ENCODE measurements around the gene FHL2.
"Not testable (repeated sequence)": the region's sequence is repeated elsewhere in the genome, so short reads cannot be mapped to it uniquely, and the experiment has no call there.

Gene FHL2

DNA sequence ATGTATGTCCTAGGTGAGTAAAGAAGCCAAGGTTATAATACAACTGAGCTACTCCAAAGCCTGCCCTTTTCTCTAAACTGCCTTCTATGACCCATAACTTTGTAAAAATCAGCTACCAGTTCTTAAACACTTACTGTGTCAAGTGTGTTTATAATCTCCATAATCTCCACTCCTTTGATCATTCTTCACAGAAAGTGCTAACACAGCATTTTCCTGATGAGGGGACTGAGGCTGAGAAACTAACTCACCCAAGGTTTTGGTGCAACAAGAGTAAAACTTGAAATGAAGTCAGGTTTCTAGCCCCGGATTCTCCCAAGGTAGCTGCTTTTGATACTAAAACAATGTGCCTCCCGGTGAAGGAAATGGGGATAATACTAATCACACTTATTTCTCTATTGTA, 63.4 kb downstream of the FHL2 start:
- DNase-seq = no peak

DNA sequence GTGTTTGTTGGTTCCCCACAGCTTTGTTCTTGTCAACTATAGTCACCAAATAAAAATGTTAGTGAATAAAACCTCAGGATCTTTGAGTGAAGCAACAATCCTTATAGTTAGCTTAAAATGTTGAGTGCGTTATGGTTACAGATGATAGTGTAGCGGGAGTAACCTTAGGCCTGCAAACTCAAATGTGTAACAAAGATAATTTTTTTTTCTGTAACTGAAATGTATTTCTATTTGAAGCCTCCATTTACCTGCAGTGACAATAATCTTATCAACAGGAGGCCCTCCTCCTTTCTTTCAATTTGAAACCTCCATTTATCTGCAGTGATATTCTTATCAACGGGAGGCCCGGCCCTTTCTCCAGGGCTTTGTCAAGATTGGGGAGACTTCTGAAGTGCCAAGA, 64.6 kb downstream of the FHL2 start:
- DNase-seq = no peak

DNA sequence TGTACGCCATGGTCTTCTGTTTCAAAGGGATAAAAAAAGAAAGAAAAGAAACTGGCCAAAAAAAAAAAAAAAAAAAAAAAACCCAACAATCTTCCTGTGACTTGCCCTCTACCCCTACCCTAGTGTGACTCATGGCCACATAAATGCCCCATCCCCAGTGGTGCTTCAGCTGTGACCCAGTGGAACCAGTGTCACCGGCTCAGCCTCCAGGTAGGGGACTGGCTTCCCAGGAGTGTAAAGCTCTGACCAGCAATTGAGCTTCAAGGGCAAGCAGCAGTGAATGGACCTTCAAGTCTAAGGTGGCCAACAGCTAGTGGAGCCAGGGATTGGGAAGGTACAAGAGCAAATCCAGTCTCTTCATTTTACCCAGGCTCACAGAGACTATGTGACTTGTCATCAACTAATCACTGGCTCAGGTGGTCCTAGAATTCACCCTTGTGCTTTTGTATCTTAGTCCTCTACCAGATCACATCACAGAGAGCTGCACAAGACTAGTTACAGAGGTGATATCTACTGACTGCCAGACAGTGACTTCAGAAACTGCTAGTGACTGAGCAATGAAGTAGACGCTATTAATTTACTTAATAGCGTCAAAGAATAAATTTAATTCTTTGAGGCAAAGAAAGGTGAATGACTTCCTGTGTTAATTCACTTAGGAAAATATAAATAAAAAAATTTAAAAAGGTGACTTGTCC, 68.0 kb downstream of the FHL2 start:
- no peak for DNase-seq

DNA sequence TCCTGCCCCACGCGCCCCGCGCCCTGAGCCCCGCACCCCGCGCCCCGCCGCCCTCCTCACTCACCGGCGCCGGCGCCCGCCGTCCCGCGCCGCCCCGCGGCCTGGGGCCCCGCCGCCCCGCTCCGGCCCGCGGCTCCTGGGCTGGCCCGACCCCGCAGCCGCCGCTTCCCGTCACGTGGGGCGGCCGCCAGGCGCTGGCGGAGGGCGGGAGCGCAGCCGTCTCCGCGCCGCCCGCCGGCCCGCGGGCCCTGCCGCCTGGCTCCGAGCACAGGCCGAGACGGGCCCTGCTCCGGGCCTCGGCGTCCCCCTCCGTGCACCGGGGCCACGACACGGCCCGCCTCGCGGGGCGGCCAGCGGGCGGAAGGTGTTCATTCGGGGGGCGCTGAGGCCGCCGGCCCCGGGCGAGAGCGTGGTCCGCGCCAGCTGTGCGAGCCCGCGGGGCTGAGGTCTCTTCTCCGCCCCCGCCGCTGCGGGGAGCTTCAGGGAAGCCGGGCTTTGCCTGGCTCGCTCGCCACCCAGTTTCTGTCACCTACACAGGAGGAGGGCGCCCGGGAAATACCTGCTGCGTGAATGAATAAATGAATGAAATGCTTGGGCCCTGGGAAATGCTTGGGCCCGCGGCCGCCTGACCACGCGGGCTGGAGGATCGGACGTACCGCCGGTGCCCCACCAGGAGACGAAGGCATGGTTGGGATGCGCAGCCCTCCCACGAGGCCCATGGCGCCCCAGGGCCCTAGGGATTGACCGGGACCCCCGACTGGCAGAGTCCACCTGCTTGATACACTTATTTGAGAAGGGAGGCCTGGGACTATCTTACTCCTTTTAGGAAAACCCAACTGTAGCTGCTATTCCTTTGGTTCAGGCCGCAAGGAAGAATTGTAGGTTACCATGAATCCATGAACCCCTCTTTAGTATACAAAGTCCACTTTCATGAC, 69.0 kb downstream of the FHL2 start, which contains the start of gene TGFBRAP1:
Gene TGFBRAP1 (minus strand): TSS at position 175 of the 935 bp plus-strand sequence. CDS start 21,434 bp downstream, outside the sequence.
- DNase-seq = peak; percentile 71

DNA sequence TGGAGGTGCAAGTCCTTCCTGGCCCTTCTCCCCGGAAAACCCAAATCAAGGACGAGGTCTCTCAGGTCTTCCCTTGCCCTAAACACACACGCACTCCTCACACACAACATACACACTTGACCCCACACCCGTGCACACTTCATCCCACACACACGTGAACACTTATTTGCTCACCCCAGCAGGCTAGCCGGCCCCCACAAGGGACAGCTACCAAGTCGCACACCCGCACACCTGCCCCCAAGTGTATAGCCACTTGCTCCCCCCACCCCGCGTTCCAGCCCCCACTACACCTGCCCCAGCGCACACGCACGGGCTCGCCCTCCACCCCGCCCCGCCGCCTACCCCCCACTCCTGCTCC, 69.7 kb downstream of the FHL2 start:
- DNase-seq = no peak

DNA sequence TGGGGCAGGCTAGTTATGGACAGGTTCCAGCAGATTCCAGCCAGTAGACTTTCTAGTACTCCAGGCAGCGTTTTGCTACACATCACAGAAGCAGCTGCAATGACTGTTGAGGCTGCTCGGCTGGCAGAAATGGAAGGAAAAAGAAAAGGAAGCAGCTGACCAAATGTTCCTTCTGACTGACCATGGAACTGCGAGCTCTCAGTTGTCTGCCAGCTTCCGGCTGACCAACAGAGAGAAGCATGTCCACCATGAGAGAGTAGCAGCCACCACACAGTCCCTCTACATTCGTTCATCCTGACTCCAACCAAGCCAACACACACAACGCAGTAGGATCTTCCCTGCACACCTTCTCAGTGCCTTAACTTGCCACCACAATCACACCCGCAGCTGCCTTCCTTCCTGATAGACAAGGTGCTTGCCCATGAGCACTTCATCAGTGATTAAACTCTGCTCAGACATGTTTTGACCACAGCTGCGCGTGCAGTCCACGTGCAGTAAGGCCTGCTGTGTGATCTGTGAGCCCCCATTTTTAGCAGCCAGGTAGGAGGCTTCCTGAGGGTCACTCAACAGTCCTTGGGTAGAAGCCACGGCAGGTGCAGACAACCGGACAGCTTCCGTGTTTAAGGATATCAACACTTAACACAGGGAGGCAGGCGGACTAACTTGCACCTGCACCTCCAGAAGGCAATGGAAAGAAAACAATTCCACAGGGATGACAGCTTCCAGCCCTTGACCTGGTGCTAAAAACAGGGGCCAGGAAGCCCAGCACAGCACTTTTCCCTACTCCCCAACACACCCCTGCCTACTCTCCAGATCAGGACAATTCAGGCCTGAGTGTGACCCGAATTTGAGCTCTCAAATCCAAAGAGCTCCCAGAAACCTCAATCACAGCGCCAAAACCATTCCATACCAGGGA, 70.3 kb downstream of the FHL2 start:
- DNase-seq = peak; percentile 36

DNA sequence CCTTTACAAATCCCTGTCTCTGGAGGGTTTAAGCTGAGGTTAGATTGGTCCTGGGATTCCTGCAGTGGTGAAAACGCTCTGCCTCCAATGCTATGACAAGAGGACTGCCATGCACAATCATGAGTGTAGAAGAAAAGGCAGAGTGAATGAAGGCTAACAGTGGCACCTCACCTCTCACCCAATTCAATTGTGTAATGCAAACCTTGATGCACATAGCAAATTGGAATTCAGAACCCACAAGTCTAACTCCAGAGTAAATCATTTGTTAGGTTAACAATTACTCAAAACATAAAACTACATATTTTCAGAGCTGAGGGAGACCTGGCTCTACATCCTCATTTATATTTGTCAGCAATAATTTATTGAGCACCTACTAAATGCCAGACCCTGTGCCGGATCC, 71.2 kb downstream of the FHL2 start:
- DNase-seq = no peak

DNA sequence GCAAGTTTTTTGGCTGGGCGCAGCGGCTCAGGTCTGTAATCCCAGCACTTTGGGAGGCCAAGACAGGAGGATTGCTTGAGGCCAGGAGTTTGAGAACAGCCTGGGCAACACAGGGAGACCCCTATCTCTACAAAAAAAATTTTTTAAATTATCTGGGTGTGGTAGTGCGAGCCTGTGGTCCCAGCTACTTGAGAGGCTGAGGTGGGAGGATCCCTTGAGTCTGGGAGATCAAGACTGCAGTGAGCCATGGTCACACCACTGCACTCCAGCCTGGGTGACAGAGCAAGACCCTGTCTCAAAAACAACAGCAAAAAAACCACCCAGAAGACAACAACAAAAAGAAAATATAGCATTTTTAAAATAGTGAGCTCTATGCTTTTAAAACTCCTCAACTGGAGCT, 71.6 kb downstream of the FHL2 start:
- not testable (repeated sequence) for DNase-seq

DNA sequence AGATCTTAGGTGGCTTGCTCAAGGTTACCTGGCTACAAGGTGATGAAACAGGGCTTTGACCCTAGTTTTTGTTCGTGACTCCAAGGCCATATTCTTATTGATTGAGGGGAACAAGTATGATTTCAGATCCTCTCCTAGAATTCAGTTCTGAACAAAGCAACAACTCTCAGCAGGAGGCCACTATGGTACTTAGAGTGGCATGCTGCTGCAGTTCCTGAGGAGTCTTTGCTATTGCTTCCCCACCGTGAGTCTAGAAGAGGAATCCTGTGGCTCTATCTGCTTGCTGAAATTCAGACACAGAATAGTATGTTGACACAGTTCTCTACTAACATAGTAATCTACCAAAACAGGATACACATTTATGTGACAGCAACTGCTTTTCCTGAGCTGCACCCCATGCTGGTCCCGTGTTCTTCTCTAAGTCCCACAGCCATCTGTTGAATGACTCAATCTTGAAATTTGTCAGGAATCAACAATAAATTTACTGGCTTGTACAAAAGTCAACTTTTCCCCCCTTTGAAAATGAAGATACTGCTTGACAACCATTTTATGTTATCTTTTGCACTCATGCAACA, 73.4 kb downstream of the FHL2 start:
- peak; percentile 19 for DNase-seq

DNA sequence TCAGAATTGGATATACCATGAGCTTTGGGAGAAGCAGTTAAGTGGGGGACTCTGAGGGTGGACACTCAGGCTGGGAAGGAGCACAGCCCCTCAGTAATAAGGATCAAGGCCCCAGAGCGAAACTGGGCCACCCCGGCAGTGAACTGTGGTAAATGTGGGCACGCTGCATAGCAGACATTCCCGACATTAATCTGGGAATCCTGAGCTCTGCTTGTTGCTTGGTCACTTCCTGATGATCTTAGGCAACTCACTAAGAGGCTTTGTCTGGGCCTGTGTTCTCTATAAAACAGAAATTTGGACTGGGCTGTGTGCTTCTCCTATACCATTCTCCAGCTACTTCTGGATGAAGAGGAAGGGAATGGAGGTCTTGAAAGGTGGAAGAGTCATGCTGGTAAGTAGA, 74.1 kb downstream of the FHL2 start:
- no peak for DNase-seq

DNA sequence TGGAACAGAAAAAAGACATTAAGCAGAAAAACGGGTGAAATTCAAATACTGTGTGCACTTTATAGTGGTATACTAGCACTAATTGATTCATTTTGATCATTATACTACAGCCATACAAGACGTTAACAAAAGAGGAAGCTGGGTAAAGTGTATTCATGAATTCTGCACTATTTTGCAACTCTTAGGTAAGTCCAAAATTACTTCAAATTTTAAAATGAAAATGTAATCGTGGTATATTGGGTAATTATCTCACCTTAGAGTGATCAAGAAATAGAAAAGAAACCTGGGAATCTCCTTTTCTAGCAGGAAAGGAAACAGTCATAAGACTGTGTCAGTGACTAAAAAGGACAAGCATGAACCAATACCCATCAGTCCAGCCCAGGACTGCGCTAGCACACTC, 74.8 kb downstream of the FHL2 start:
- peak; percentile 54 for DNase-seq

DNA sequence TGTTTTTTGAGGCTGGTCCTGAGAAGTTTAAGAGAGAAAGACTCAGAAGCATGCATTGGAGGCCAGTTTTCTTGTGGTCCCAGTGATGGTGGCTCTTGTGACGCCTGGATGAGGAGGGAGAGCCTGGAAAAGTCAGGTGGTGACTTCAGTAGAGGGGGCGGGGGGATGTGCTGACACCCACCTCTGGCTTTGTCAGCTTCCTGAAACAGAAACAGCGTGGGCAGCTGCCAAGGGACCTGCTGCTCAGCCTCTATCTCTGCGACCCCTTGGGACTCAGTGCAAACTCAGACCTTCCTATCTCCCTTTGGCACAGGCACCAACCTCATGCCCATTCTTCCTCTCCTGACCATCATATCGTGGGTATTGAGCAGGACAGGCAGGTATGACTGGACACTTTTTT, 75.7 kb downstream of the FHL2 start:
- DNase-seq = no peak

DNA sequence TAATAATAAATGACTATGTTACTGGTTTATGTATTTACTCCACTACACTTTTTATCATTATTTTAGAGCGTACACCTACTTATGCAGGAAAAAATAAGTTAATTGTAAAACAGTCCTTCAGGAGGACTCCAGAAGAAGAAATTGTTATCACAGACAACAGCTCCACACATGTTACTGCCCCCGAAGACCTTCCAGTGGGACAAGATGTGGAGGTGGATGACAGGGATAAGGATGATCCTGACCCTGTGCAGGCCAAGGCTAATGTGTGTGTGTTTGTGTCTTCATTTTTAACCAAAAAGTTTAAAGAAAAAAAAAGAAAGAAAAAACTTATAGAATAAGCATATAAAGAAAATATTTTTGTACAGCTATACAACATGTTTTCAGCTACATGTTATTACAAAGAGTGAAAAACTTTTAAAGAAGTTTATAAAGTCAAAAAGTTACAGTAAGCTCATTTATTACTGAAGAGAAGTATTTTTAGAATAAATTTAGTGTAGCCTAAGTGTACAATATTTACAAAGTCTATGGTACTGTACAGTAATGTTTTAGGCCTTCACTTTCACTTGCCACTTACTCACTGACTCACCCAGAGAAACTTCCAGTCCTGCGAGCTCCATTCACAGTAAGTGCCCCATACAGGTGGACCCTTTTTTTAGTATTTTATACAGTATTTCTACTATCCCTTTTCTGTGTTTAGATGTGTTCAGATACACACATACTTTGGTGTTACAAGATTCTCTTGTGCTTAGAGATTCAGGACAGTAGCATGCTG, 76.8 kb downstream of the FHL2 start:
- no peak for DNase-seq

DNA sequence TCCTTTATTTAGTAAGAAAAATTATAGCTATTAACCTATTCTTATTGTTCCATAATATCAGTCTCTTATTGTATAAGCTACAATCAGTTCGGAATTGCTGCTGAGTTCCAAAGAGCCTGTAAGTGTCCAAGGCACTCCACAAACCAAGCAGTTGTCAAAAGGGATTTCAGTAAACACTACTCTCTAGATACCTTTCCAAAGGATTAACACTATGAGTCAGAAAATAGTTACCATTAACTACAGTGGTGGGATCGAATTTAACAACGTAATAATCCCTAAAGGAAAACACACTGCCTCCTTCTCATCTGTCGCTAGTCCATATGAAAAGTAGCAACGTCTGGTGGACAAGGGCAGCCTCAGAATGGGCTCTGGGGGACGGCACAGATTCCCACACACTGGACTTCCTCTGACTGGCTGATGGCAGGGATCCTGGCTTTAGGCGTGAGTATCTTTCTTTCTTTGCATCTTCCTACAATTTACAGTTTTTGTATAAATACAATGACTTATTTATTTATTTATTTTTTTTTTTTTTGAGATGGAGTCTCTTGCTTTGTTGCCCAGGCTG, 78.1 kb downstream of the FHL2 start:
- no peak for DNase-seq

DNA sequence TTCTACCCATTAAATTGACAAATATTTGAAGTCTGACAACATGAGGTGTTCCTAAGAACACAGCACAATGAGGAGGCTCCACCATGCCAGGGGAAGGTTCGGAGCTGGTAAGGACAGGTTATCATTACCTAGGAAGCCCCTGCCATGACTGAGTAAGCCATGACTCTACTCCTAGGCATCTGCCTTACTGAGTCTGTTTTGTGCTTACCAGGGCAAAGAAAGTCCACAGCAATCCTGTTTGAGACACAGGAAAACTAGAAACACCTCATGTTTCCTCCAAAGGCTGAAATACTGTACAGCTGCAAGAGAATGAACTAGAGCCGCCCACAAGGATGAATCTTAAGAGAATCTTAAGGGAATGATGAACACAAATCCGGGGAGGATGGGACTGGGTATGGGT, 80.9 kb downstream of the FHL2 start:
- no peak for DNase-seq

DNA sequence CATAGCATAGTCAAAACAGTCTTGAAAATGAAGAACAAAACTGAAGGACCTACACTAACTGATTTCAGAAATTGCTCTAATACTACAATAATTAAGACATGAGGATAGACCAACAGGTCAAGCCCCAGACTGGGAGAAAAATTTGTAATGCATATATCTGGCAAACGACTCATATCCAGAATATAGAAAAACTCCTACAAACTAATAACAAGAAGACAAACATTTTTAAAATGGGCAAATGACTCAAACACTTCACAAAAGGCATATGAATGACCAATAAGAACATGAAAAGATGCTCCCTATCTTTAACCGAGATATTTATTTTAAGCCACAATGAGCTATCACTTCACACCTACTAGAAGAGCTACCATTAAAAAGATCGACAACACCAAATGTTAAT, 83.5 kb downstream of the FHL2 start:
- no peak for DNase-seq

DNA sequence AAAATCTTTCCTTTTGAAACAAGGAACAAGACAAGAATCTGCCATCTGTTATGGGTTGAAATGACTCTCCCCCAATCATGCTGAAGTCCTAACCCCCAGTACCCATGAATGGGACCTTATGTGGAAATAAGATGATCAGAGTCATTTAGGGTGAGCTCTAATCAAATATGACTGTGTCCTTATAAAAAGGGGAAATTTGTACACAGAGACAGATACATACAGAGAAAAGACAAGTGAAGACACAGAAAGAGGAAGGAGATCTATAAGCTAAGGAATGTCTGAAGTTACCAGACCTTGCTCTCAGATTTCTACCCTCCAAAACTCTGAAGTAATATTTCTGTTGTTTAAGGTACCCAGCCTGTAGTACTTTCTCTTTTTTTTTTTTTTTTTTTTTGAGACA, 85.0 kb downstream of the FHL2 start:
- DNase-seq = peak; percentile 53

All from inflammatory macrophage treated with lipopolysaccharide for 4 hours (primary cell).